ENCODE measurements around the gene BTNL9.

GRCh38 chr5:181039931-181040630 lies at the start of gene BTNL9:
- TF ChIP-seq POLR2A (IDR thresholded peaks at IDR 0.05) (peak in 1 of 2 donors; percentile 49), CTCF (IDR thresholded peaks at IDR 0.05) (no peak)

Data from heart left ventricle (tissue), 13 donors.